ENCODE measurements around the gene PRDM15.

Gene PRDM15

GRCh38 chr21:41859297-41859980 lies 19.7 kb downstream of the PRDM15 start:
- DNase-seq = no peak

DNA sequence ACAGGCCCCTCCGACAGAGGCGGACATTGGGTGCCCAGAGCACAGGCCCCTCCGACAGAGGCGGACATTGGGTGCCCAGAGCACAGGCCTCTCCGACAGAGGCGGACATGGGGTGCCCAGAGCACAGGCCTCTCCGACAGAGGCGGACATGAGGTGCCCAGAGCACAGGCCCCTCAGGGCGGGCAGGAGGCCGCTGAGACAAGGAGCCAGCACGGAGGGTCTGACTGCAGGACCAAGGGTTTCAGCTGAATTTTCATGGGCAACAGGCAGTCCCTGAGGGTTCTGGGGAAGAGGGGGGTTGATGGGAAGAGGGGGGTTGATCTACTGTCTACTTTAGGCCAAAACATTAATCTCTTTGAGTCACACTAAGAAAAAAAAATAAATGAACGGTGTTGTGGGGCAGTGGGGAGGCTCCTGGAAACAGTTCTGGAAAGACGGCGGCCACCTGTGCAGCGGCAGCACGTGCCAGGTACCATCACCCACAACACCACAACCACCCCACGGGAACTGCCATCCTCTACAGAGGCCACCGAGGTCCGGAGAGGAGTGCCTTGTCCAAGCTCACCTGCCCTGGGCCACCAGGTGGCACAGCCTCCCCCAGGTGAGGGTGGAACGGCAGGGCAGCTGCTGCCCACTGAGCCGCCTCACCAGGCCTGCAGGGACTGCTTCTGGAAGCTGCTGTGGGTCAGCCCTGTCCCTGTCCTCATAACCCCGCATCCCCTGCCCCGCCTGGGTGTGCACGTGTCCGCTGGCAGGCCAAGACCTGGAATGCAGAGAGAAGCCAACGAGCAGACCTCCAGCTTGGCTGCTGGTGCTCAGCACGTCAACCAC lies 20.5 kb downstream of the PRDM15 start:
- DNase-seq = no peak

DNA sequence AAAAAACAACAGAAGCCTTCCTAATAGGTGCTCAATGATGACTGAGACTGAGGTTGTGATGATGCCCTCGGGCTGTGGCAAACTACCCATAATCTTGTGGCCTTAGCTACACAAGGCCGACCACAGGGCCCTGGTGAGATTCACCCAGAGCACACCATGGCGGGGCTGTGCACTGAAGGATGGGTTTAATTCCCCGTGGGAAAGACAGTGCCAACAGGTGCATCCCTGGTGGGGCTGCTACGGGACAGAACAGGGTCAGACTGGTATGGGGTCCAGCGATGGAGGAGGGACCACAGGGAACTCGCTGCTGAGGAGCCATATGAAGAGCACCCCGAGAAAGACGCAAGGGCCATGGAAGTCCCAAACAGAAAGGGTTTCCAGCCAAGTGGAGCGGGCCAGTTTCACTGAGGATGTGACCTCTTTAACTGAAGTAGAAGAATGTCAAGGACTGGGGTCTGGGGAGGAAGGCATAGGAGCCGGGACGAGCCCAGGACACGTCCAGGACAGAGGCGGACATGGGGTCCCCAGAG lies 21.3 kb downstream of the PRDM15 start:
- DNase-seq = no peak

DNA sequence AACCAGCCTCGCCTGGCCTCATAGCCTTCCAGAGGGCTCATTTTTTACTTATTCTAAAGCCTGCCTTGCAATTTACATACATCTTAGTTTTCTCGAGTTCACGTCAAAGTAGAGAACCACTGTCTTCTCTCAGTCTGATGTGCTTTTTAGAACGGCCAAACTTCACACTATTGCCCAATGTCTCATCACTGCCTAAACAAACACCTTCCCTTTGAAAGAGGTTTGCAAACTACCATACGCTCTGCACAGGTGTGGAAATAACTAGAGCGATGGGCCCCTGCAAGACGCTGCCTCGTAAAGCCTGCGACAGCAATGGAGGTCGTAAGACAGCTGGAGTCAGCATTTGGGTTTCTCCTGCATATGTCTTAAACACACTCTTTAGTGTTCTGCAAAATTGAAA lies 22.6 kb downstream of the PRDM15 start:
- DNase-seq = no peak

- no peak for DNase-seq
These were observed 24.6 kb downstream of the PRDM15 start for GRCh38 chr21:41854426-41854995.

DNA sequence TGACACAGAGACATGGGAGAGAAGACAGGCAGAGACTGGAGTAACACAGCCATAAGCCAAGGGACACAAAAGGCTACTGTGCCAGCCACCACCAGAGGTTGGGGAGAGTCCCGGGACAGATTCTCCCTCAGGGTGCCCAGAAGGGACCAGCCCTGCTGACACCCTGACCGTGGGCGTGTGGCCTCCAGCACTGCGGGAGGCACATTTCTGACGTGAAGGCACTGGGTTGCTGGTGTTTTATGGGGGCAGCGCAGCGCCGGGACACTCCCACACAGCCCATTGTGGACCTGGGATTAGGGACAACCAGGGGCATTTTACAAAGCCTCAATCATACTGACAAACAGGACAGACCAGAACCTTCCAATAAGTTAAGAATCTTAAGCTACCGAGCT lies 26.2 kb downstream of the PRDM15 start:
- no peak for DNase-seq

DNA sequence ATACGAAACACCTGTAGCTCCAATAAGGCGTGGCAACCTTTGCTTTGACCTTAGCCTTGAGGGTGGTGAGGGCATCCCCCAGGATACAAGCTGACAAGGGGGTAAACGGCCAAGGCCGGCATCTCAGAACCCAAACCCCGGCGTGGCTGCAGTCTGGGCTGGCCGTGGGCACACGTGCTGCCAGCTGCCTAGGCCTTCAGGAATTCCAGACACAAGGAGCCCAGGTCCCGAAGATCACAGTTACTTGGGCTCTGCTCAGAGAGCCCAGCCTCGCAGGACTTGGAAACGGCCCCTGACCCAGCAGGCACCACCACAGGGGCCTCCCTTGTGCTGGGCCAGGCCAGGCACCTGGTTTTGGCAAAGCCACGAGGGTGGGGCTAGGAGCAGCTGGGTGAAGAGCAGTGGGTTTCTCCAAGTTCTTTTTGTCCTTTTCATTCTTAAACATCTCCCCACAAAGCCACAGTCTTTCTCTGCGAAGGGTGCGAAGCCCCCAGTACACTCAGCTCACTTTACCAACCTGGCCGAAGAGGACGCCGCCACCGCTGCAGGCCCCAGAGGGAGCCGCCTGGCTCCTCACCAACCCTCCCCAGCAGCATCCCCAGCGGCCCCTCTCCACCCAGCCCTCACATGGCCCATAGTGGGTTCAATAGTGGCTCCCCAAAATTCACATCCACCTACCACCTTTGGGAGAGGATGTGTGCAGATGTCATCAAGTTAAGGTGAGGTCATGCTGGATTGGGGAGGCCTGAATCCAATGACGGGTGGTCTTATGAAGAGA lies 26.8 kb downstream of the PRDM15 start:
- DNase-seq = no peak

- no peak for DNase-seq
These were observed 27.9 kb downstream of the PRDM15 start for GRCh38 chr21:41851090-41851790.

DNA sequence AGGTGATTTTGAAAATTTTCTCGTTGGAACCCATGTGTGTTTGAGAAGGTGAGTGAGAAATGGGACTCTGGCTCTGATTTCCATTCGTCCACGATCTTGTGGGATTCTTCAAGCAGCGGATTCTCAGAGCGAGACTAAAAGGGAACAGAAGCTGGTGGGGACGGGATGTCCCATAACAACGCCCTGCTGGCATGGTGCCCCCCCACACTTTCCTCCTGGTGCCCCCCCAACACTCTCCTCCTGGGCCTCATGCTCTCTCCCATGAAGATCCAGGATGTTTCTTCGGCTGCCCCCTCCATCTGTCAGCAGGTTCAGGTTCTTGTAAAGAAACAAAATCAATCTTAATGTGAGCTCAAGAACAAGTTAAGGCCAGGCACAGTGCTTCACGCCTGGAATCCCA lies 29.1 kb downstream of the PRDM15 start:
- DNase-seq = no peak

DNA sequence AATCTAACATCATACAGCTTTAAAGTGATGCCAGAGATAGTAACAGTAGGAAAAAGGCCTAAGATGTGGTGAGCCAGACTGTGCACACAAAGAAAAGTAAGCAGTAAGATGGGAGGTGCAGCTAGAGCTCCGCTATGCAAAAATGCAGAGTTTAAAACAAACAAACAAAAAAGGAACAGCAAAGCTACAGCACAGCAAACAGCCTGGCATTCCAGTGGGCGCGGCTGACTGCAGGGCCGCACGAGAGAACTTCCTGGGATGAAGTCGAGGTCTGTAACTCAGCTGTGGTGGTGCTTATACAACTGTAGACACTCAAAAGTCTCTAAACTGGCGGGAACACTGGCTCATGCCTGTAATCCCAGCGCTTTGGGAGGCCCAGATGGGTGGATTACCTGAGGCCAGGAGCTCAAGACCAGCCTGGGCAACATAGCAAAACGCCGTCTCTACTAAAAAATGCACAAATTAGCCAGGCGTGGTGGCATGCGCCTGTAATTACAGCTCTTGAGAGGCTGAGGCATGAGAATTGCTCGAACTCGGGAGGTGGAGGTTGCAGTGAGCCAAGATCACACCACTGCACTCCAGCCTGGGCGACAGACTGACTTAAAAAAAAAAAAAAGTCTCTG lies 30.1 kb downstream of the PRDM15 start:
- DNase-seq = no peak

DNA sequence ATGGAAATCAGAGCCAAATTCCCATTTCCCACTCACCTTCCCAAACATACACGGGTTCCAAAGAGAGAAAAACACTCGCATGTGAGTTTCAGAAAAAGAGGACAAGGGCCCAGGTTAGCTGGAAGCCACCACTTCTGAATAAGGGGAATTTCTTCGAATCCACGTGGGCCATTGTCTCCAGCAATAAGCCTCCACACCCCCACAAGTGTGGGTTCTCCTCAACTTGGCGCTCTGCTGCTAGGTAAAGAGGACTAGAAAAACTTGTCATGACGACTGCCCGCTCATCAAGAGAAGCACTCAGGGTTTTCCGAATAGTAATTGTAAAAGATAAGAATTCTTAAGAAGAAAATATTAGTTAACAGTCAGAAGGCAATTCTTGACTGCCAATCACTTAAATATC lies 30.6 kb downstream of the PRDM15 start:
- no peak for DNase-seq

DNA sequence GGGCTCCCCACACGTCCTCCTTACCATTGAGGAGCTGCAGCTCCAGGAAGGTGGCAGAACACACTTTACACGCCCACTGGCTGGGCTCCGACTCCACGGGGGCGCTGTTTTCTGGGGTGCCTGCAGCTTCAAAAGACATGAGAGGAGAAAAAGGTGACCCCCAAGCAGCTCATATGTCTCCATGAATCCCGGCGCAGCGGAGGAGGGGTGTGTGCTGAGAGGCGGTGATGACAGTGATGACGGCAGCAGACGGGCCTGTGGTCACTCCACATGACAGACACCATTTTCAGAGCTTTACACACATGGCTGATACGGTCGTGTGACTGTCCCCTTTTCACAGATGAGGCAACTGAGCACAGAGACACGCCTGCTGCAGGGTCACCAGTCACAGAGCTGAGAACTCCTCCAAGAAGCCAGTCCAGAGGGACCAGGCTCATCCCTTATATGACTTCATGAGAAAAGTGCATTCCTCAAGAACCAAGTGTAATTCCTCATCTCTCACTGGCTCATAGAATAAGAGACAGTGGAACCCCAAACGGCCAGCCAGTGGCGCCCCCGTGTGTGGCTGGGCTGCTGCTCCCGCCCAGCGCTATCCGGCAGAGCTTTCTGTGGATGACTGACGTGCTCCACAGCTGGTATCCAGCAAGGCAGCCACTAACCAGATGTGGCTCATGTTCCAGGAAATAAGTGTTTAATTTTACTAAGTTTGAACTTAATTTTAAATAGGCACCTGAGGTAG lies 31.9 kb downstream of the PRDM15 start:
- DNase-seq = no peak

GRCh38 chr21:41846536-41846935 lies 32.6 kb downstream of the PRDM15 start:
- DNase-seq = no peak

- DNase-seq = no peak
These were observed 33.2 kb downstream of the PRDM15 start for GRCh38 chr21:41846033-41846317.

GRCh38 chr21:41845310-41846032 lies 33.7 kb downstream of the PRDM15 start:
- no peak for DNase-seq

GRCh38 chr21:41843584-41843983 lies 35.6 kb downstream of the PRDM15 start:
- DNase-seq = no peak

DNA sequence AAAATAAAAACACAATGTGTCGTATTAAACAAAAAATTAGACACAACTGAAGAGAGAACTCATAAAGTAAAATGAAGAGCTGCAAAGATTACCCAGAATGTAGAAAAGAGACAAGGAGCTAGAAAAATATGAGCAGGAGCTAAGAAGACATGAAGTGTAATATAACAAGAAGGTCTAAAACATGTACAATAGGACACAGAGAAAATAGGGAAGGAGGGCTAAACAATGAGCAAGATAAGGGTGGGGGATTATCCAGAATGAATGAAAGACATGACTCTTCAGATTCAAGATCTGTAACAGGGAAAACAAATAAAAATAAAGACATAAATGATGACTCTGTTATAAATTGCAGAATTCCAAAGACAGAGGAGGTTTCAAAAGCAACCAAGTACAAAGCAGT lies 38.3 kb downstream of the PRDM15 start:
- DNase-seq = no peak

DNA sequence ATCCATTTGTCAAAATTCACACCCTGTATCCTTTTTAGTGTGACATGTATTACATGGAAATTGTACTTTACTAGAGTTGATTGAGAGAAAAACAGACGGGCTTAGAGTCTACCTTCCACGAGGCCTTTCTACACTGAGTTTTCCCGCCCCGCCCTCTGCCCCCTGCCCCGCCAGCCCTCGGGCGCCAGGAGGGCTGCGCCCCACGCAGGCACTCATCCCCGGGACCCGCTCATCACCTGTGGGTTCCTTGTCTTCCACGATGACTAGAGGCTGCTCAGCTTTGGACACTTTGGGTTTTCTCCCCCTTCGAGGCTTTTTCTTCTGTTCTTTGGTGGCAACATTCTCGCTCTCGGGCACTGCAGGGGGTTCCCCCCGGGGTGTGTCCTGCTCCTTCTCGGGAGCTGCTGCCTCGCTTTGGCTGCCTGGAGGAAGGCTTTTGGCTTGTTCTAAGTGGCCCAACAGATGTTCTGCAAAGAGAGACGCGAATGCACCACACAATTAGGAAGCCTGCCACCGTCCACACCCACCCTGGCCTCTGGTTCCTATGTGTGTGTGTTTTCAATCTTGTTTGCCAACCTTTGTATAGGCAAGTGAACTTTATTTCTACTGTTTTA lies 39.6 kb downstream of the PRDM15 start:
- no peak for DNase-seq

- no peak for DNase-seq
These were observed 41.3 kb downstream of the PRDM15 start for GRCh38 chr21:41837756-41838297.

Measured in activated T-cell treated with anti-CD3 and anti-CD28 coated beads for 4 hours (primary cell).